HepG2 (cell line): ENCODE results near the gene MUCL3. TPM values are rescaled to one million over a fixed set of nuclear protein-coding genes. Genes with fewer than 3 reads are reported as not detected.

ENCODE experiments used
- MTA3 ChIP-seq: sonication (generic); formaldehyde crosslinking; IDR thresholded peaks from 2 replicates; pipeline ENCODE4 v1.4.0; 2020; ENCODE audit warnings: missing genetic modification reagents
- NR0B2 ChIP-seq: sonication (generic); formaldehyde crosslinking; IDR thresholded peaks from 2 replicates; pipeline ENCODE4 v1.4.0; 2020; ENCODE audit warnings: mild to moderate bottlenecking, missing genetic modification reagents
- polyA plus RNA-seq, 8 experiments: library from polyadenylated mRNA; depleted of rRNA in 3 of 8; stranded (reverse) in 7 of 8; unstranded in 1 of 8; fragments of >200 nt; fragmentation: Illumina TruSeq in 4 of 8; extraction: Trizol in 4 of 8; gene quantifications; 2 replicates each; pipeline versions ENCODE4 v1.2.1 to v1.2.3, GENCODE V29; 2011 to 2016; ENCODE audit warnings: low read depth in 4 of 8, missing spikeins in 1 of 8, mixed read lengths in 1 of 8; ENCODE audit not compliant: insufficient read depth in 1 of 8
- small RNA-seq, 3 experiments: library from RNA; depleted of rRNA; stranded (forward); fragments of <200 nt; gene quantifications; one replicate each; pipeline ENCODE3, GENCODE V24; 2012; ENCODE audit warnings: low read depth in 2 of 3, low replicate concordance in 1 of 3; ENCODE audit not compliant: insufficient read length in 3 of 3, insufficient read depth in 2 of 3
- total RNA-seq, 5 experiments: library from RNA; depleted of rRNA; stranded (reverse); fragments of >200 nt; fragmentation: Illumina TruSeq; extraction: Trizol; gene quantifications; 2 replicates each; pipeline ENCODE4 v1.2.3, GENCODE V29; 2016; ENCODE audit warnings: low read depth in 1 of 5

The MUCL3 gene
- total and polyA plus RNA-seq, 2 of the 13 experiments (the other 11 are each of a cell fraction or from before 2014, with no cell fraction given): not detected

GRCh38 chr6:31002471-31002870, 61.7 kb downstream of the MUCL3 start (continued):
- TF ChIP-seq MTA3 (CRISPR knock-in tag) (no peak), NR0B2 (CRISPR knock-in tag) (no peak)
- TF ChIP-seq, all 625 proteins: peak for 0

Small RNAs within 50 kb of the gene (small RNA-seq; reads per million reads assigned to genes)
- gene RF00019: 0 reads per million in 3 experiments

Other genes with a start within 250 kb of the MUCL3 start
- 7.4 and 16.0 TPM in 2 replicates for gene NRM, start 250.0 kb upstream of the MUCL3 start, total RNA-seq (2016; rRNA removed; fragmentation: Illumina TruSeq; extraction: Trizol)
- gene NRM, start 250.0 kb upstream of the MUCL3 start, polyA plus RNA-seq (2011; rRNA removed): 12.5 TPM in 2 replicates
- gene MDC1, start 223.7 kb upstream of the MUCL3 start, total RNA-seq (2016; rRNA removed; fragmentation: Illumina TruSeq; extraction: Trizol): 8.4 and 20.5 TPM in 2 replicates
- 11.7 and 14.0 TPM in 2 replicates for gene MDC1, start 223.7 kb upstream of the MUCL3 start, polyA plus RNA-seq (2011; rRNA removed)
- gene TUBB, start 220.6 kb upstream of the MUCL3 start, total RNA-seq (2016; rRNA removed; fragmentation: Illumina TruSeq; extraction: Trizol): 911 and 1,275 TPM in 2 replicates
- gene TUBB, start 220.6 kb upstream of the MUCL3 start, polyA plus RNA-seq (2011; rRNA removed): 980 and 1,163 TPM in 2 replicates
- gene FLOT1, start 198.3 kb upstream of the MUCL3 start, total RNA-seq (2016; rRNA removed; fragmentation: Illumina TruSeq; extraction: Trizol): 77.8 and 82.3 TPM in 2 replicates
- 130 and 150 TPM in 2 replicates for gene FLOT1, start 198.3 kb upstream of the MUCL3 start, polyA plus RNA-seq (2011; rRNA removed)
- gene IER3, start 196.4 kb upstream of the MUCL3 start, total RNA-seq (2016; rRNA removed; fragmentation: Illumina TruSeq; extraction: Trizol): 28.7 and 51.1 TPM in 2 replicates
- 131 and 151 TPM in 2 replicates for gene IER3, start 196.4 kb upstream of the MUCL3 start, polyA plus RNA-seq (2011; rRNA removed)
- 7.0 and 16.7 TPM in 2 replicates for gene DDR1, start 56.5 kb upstream of the MUCL3 start, total RNA-seq (2016; rRNA removed; fragmentation: Illumina TruSeq; extraction: Trizol)
- gene DDR1, start 56.5 kb upstream of the MUCL3 start, polyA plus RNA-seq (2011; rRNA removed): 20.2 and 25.0 TPM in 2 replicates
- 15.9 and 18.0 TPM in 2 replicates for gene GTF2H4, start 32.8 kb upstream of the MUCL3 start, total RNA-seq (2016; rRNA removed; fragmentation: Illumina TruSeq; extraction: Trizol)
- gene GTF2H4, start 32.8 kb upstream of the MUCL3 start, polyA plus RNA-seq (2011; rRNA removed): 49.3 and 58.3 TPM in 2 replicates
- 45.9 and 71.8 TPM in 2 replicates for gene VARS2, start 26.7 kb upstream of the MUCL3 start, total RNA-seq (2016; rRNA removed; fragmentation: Illumina TruSeq; extraction: Trizol)
- gene VARS2, start 26.7 kb upstream of the MUCL3 start, polyA plus RNA-seq (2011; rRNA removed): 61.8 and 68.8 TPM in 2 replicates
- not detected in 2 replicates for gene SFTA2, start 8.8 kb upstream of the MUCL3 start, total RNA-seq (2016; rRNA removed; fragmentation: Illumina TruSeq; extraction: Trizol)
- gene SFTA2, start 8.8 kb upstream of the MUCL3 start, polyA plus RNA-seq (2011; rRNA removed): not detected in 2 replicates
- not detected in 2 replicates for gene MUC21, start 42.7 kb downstream of the MUCL3 start, total RNA-seq (2016; rRNA removed; fragmentation: Illumina TruSeq; extraction: Trizol)
- not detected in 2 replicates for gene MUC21, start 42.7 kb downstream of the MUCL3 start, polyA plus RNA-seq (2011; rRNA removed)
- not detected in 2 replicates for gene MUC22, start 69.5 kb downstream of the MUCL3 start, total RNA-seq (2016; rRNA removed; fragmentation: Illumina TruSeq; extraction: Trizol)
- not detected in 2 replicates for gene MUC22, start 69.5 kb downstream of the MUCL3 start, polyA plus RNA-seq (2011; rRNA removed)
- not detected in 2 replicates for gene C6orf15, start 171.6 kb downstream of the MUCL3 start, total RNA-seq (2016; rRNA removed; fragmentation: Illumina TruSeq; extraction: Trizol)
- gene C6orf15, start 171.6 kb downstream of the MUCL3 start, polyA plus RNA-seq (2011; rRNA removed): not detected in 2 replicates
- 0.02 TPM in 1 of 2 replicates, not detected in the other for gene PSORS1C1, start 173.8 kb downstream of the MUCL3 start, total RNA-seq (2016; rRNA removed; fragmentation: Illumina TruSeq; extraction: Trizol)
- 0.01 and 0.24 TPM in 2 replicates for gene PSORS1C1, start 173.8 kb downstream of the MUCL3 start, polyA plus RNA-seq (2011; rRNA removed)
- gene CDSN, start 179.5 kb downstream of the MUCL3 start, total RNA-seq (2016; rRNA removed; fragmentation: Illumina TruSeq; extraction: Trizol): not detected in 2 replicates
- gene CDSN, start 179.5 kb downstream of the MUCL3 start, polyA plus RNA-seq (2011; rRNA removed): not detected in 2 replicates
- gene PSORS1C2, start 198.1 kb downstream of the MUCL3 start, total RNA-seq (2016; rRNA removed; fragmentation: Illumina TruSeq; extraction: Trizol): not detected in 2 replicates
- gene PSORS1C2, start 198.1 kb downstream of the MUCL3 start, polyA plus RNA-seq (2011; rRNA removed): not detected in 2 replicates
- 20.2 and 28.2 TPM in 2 replicates for gene CCHCR1, start 216.8 kb downstream of the MUCL3 start, total RNA-seq (2016; rRNA removed; fragmentation: Illumina TruSeq; extraction: Trizol)
- 14.6 and 17.2 TPM in 2 replicates for gene CCHCR1, start 216.8 kb downstream of the MUCL3 start, polyA plus RNA-seq (2011; rRNA removed)
- 20.5 and 22.2 TPM in 2 replicates for gene TCF19, start 217.6 kb downstream of the MUCL3 start, total RNA-seq (2016; rRNA removed; fragmentation: Illumina TruSeq; extraction: Trizol)
- gene TCF19, start 217.6 kb downstream of the MUCL3 start, polyA plus RNA-seq (2011; rRNA removed): 4.2 and 4.9 TPM in 2 replicates
- 1.2 and 2.5 TPM in 2 replicates for gene POU5F1, start 229.7 kb downstream of the MUCL3 start, total RNA-seq (2016; rRNA removed; fragmentation: Illumina TruSeq; extraction: Trizol)
- 6.8 and 7.2 TPM in 2 replicates for gene POU5F1, start 229.7 kb downstream of the MUCL3 start, polyA plus RNA-seq (2011; rRNA removed)